Urothelium cell line (cell line): ENCODE data around the gene HLA-C.
A peak's percentile ranks its signal among the peaks of the same experiment; 100 is the strongest.
"Not testable (repeated sequence)": the region's sequence is repeated elsewhere in the genome, so short reads cannot be mapped to it uniquely, and the experiment has no call there.

Experiments used
- DNase-seq: peaks from one replicate; pipeline ENCODE4 v3.0.0; 2011; ENCODE audit warnings: low spot score, mixed read lengths
- FAIRE-seq: peaks from 2 replicates; lab custom pipeline; 2011; peaks lifted over from hg19 to GRCh38; lab: Jason Lieb, UNC

HLA-C gene

DNA sequence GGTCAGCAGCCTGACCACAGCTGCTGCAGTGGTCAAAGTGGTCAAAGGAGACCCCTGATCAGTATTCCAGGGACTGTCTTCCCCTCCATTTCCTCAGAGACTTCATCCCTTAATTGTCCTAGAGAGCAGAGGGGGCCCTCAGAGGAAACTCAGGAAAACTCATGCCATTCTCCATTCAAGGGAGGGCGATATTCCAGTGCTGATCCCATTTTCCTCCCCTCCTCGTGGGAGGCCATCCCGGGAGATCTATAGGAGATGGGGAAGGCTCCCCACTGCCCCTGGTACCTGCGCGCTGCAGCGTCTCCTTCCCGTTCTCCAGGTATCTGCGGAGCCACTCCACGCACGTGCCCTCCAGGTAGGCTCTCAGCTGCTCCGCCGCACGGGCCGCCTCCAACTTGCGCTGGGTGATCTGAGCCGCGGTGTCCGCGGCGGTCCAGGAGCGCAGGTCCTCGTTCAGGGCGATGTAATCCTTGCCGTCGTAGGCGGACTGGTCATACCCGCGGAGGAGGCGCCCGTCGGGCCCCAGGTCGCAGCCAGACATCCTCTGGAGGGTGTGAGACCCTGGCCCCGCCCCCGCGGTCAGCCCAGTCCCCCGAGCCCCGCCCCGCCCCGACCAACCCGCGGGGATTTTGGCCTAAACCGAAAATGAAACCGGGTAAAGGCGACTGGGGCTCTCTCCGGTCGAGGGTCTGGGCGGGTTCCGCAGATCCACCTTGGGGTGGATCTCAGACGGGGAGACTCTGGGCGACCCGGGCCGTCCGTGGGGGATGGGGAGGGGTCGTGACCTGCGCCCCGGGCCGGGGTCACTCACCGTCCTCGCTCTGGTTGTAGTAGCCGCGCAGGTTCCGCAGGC, 878 bp downstream of the HLA-C start:
- FAIRE-seq = no peak
- peak; percentile 11 for DNase-seq

DNA sequence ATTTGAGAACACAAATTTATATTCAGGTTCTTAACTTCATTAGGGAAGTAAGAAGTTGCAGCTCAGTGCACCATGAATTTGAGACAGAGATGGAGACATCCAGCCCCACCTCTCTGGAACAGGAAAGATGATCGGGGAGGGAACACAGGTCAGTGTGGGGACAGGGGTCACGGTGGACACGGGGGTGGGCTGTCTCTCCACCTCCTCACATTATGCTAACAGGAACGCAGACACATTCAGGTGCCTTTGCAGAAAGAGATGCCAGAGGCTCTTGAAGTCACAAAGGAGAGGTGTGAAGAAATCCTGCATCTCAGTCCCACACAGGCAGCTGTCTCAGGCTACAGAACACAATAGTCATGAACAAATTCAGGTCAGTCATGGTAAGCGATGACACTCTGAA, 3.1 kb downstream of the HLA-C start:
- FAIRE-seq (no peak), DNase-seq (no peak)

DNA sequence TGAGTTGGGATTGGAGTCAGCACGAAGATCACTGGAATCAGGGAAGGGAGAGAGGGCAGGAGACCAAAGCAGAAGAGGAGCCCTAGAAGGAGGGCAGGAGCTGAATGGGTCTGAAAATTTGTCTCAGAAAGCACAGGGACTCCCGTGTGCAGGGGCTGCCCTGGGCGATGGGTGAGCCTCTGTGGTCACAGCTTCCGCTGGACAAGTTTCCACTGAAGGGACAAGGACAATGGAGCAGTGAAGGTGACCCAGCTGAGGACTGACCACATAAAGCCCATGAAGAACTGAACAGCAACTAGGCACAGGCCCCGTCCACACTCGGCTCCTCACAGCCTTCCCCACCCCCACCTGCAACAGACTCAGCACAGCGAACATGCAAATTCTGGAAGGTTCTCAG, 3.5 kb downstream of the HLA-C start:
- DNase-seq = no peak
- FAIRE-seq = no peak

DNA sequence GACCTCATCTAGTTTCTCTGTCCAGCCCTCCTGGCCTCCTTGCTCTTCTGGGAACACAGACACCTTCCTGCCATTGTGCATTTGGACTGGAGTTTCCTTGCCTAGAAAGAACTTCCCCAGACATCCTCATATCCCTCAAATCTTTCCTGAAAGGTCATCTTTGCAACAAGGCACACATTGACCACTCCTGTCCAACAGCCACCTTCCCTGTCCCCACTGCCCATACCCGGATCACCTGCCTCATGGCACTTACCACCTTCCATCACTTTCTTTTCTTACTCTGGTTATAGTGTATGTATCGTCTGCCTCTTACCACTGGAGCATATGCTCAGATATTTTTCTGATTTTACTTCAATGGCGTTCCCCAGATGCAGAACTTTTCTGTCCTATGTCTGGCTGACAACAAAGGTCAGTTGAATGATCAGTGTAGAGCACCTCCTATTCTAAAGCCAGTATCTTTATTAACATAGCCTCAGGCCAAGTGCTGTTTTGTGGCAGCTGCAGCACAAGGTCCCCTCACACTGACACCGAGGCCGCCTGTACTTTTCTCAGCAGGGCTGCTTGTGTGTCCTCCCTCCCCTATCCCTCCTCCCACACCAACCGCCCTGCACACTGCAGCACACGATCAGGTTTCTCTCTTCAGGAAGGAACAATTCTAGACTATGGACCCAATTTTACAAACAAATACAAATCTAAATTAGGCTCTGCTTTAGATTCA, 4.1 kb downstream of the HLA-C start:
- no peak for FAIRE-seq
- DNase-seq = no peak

DNA sequence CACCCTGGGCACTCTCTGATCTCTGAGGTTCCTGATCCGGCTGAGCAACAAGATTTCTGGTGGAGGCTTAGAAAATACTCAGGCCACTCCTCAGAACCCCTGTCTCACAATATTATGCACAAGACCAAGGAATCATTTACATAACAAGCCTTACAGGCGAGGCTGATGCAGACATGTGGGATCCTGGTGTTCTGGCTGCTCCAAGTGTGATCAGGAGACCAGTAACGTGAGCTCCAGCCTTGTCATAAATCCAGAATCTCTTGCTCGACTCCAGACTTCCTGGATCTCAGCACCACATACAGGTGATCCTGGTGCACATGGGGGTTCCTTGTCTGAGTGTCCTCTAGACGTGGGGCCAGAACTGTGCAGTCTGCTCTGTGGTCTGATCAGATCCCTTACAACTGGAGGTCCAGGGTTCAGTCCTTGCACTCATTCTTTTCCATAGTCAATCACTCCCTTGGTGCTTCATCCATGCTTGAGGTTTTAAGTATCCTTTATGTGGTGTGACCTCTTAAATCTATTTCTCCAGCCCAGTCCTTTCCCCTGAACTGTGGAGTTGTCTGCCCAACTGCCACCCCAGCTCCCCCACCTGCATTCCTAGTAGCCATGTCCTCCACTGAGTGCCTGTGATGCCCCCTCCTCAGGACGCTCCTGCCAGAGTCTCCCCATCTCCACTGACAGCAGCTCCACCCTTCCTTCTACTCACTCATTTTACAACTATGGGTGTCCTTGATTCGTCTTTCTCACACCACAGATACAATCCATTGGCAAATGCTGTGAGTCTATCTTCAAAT, 5.1 kb downstream of the HLA-C start:
- FAIRE-seq (no peak), DNase-seq (no peak)

DNA sequence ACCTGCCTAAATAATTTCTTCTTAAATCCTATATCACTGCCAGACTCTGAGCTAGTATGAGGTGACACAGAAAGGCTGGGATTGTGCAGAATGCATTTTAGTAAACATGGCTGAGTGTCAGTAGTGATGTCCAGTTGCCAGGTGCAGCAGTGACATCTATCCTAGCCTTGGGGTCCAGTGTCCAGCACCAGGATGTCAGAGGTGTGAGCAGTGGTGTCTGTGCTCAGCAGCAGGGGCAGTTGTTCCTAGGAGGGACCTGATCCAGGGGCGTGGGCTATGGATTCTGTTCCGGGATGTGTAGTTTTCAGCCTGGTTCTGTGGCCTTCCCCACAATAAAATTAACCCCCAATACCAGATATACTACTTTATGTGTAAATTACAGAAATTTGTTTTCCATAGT, 6.0 kb downstream of the HLA-C start:
- no peak for FAIRE-seq
- no peak for DNase-seq

DNA sequence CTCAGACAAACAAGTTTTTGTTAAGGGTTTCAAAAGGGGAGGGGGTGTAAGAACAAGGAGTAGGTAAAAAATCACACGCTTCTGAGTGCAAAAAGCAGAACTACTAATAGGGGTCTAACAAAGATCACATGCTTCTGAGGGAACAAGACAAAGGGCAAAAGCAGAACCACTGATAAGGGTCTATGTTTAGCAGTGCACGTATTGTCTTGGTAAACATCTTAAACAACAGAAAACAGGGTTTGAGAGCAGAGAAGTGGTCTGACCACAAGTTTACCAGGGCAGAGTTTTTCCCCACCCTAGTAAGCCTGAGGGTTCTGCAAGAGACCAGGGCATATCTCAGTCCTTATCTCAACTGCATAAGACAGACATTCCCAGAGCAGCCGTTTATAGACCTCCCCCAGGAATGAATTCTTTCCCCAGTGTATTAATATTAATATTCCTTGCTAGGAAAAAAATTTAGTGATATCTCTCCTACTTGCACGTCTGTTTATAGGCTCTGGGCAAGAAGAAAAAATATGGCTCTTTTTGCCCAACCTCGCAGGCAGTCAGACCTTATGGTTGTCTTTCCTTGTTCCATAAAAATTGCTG, 8.5 kb downstream of the HLA-C start:
- DNase-seq, FAIRE-seq: not testable (repeated sequence)

DNA sequence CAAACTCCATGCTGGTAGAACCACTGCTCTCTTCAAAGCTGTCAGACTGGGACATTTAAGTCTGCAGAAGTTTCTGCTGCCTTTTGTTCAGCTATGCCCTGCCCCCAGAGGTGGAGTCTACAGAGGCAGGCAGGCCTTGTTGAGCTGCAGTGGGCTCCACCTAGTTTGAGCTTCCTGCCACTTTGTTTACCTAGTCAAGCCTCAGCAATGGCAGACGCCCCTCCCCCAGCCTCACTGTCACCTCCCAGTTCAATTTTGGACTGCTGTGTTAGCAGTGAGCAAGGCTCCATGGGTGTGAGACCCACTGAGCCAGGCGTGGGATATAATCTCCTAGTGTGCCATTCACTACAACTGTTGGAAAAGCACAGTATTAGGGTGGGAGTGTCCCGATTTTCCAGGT, 11.9 kb downstream of the HLA-C start:
- DNase-seq, FAIRE-seq: not testable (repeated sequence)

DNA sequence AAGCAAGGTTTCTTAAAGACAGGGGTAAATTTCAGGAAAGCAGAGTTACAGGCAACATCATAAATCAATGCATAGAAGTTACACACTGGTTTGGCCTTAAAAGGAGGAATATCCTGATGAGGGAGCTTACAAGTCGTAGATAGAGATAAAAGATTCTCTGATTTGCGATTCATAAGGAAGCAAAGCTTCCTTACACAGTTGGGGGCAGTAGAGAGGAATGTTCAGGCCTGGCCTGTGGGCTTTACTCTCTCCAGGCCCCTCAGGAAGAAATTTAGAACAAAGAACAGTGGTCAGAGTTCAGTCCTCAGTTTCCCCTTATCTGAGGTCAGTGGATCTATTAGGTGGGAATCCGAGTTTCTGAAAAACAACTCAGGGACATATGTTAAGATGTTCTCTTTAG, 19.3 kb downstream of the HLA-C start:
- FAIRE-seq (no peak), DNase-seq (no peak)

DNA sequence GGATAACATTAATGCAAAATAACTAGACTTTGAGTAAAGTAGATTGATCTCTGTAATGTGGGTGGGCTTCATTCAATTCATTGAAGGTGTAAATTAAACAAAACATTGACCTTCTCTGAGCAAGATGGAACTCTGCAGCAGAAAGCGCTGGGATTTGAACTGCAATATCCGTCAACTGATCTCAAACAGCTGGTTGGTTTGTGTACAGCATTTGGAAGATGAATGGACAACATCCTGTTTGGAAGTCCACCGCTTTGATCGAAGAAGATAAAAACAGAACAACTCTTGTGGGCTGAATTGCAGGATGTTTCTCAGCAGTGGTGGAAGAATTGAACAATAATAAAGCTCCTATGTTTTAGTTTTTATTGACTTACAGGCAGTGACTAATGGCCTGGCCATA, 20.6 kb downstream of the HLA-C start:
- no peak for FAIRE-seq
- DNase-seq = no peak

DNA sequence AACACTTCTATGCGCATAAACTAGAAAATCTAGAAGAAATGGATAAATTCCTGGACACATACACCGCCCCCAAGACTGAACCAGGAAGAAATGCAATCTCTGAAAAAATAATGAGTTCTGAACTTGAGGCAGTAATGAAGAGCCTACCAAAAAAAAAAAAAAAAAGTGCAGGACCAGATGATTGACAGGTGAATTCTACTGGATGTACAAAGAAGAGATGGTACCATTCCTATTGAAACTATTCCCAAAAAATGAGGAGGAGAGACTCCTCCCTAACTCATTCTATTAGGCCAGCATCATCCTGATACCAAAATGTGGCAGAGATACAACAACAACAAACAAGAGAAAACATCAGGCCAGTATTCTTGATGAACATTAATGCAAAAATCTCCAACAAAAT, 22.7 kb downstream of the HLA-C start:
- DNase-seq = no peak
- FAIRE-seq = no peak

DNA sequence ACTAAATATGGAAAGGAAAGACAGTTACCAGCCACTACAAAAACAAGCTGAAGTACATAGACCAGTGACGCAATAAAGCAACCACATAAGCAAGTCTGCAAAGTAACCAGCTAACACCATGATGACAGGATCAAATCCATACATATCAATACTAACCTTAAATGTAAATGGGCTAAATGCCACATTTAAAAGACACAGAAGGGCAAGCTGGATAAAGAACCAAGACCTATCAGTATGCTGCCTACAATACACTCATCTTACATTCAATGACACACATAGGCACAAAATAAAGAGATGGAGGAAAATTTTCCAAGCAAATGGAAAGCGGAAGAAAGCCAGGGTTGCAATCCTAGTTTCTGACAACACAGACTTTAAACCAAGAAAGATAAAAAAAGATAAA, 24.1 kb downstream of the HLA-C start:
- no peak for DNase-seq
- no peak for FAIRE-seq

DNA sequence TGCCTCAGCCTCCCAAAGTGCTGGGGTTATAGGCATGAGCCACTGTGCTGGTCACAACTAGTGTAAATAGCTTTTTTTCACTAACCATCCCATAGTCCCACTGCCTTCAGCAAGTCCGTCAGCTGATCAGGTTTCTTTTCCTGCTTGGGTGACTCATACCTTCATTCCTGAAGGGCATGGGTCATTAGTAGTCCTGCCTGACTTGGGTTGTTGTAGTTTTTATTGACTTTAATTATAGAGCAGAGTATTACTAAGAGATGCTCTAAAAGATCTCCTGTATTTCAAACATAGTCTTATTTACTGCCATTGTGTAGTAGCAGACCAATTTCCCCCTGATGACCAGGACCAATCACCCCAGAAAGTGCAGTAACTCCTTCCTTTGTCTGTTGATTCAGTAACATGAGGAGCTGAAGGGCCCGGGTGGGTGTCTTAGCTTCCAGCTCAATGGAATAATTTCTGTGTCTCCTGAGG, 25.8 kb downstream of the HLA-C start:
- DNase-seq = peak; percentile 85
- peak; percentile 32 for FAIRE-seq

DNA sequence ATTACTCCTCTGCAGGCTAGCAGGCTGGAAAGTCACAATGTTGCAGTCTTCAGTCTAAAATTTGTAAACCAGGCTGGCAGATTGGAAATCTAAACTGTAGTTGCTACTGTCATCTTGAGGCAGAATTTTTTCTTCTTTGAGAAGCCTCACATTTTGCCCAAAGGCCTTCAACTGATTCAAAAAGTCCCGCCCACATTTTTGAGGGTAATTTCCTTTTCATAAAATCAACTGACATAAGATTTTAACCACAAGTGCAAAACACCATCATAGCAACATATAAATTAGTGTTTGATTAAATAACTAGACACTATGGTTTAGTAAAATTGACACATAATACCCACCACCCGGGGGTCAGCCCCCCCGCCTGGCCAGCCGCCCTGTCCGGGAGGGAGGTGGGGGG, 28.4 kb downstream of the HLA-C start:
- no peak for FAIRE-seq
- DNase-seq = no peak

DNA sequence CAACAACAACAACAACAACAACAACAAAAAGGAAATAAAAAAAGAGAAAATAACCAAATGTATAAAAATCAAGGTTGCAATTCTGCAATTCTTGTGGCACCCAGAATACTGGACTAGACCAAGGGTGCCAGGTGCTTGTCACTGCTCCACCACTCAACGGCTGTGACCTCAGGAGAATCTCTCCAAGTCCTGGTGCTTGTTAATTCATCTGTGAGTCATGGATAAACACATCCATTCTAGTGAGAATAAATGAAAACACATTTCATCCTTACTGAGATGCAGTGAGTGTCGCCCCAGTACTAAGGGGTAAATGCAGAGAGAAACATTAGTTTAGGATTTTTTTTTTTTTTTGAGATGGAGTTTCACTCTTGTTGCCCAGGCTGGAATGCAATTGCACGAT, 32.0 kb downstream of the HLA-C start:
- DNase-seq = no peak
- FAIRE-seq = no peak

DNA sequence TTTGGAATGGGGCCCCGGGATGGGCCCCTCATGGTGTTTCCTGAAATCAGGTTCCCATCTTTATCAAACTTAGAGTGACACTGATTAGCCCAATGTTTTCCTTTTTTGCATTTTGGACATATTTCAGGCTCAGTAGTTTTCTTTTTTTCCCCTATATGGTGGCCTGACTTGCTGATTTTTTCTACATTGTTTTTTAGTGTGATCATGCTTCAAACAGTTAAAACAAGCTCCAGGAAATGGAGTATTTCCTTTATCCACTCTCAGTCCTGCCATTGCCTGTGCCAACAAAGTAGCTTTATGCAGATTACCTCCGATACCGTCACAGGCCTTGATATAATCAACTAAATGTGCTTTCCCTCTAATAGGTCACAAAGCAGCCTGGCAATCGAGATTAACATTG, 37.8 kb downstream of the HLA-C start:
- not testable (repeated sequence) for DNase-seq, FAIRE-seq

DNA sequence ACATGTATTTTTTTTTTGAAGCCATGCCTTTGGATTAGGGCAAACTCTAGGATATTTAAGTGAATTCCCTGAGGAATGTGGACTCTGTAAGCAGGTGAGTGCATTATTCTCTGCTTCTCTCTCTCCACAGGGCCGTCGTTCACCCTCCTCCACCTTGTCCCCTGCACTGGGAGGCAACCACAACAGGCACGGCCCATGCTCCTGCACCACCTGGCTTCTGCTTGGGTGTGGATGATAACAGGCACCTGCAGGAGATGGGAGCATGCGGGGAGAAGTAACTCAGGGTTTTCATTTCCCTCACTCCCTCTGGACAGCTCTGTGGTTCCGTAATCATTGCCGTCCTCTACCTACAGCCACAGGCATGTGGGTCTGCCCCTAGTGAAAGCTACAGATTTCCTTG, 43.4 kb downstream of the HLA-C start:
- no peak for DNase-seq

DNA sequence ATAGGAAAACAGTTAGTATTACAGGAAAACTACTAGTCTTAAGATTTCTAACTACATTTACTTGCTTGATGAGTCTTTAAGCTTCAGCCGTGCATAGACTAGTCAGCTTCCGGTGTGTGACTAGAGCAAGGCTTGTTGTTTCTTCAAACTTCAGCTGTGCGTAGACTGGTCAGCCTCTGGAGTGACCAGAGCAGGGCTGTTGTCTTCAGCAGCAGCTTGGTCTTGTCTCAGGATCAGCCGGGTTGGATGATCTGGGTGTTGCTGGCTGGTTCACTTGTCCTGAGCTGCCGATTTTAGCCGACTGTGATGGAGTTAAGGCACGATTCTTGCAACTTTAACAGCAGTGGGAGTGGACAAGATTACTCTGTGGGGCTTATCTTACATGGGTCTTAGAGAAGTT, 44.7 kb downstream of the HLA-C start:
- FAIRE-seq (no peak), DNase-seq (no peak)

More for the DNA sequence above, 43.4 kb downstream of the HLA-C start:
- FAIRE-seq = no peak

DNA sequence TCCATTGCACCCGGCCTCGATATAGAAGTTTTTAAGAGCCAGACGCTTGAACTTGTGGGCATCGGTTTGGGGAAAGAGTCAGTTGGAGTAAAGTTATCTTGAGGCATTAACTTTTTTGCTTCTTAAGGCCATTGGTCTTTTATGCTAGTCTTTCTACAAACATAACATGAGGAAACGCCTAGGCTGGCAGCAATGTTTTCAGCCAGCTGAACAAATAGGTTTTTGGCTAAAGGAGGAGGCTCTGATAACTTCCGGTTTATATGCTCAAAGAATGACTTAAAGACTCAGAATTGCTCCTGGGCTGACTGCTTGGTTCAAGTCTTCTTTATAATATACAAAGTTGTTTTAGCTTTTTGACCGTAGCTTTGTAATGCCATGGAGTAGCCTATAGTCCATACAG, 46.2 kb downstream of the HLA-C start:
- FAIRE-seq = no peak
- no peak for DNase-seq

DNA sequence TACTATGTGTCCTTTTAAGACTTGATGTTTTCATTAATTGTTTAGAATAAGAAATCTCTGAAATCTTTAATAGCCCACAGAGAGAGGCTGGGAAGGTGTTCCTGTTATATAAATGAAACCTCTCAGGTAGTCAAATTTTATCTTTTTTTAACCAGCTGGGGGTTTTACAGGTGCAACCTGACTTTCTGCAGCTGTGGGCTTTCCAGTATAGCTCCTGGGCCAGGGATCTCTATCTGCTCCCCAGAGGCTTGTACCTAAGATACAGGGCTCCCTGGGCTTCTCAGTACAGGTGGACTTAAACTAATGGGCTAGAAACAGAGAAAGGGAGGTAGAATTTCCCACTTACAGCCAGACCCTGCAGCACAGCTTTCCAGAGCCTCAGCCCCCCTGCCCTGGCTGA, 49.4 kb downstream of the HLA-C start:
- DNase-seq (no peak), FAIRE-seq (no peak)
